MM.1S (cell line): ENCODE results near the gene RBM47.

Experiments used
- DNase-seq: peaks from one replicate; pipeline ENCODE4 v3.0.0-alpha.2; 2015
- H2AFZ ChIP-seq: fragments of 300-600 bp; sonication (generic); 2 replicates; pipeline ENCODE4 v1.6.0; 2016; ENCODE audit warnings: antibody characterized with exemption, low read length
- H3F3A ChIP-seq: fragments of 300-600 bp; sonication (generic); 2 replicates; pipeline ENCODE4 v1.6.1; 2016; ENCODE audit warnings: mild to moderate bottlenecking, antibody characterized with exemption, low read length, moderate library complexity, mixed read lengths; ENCODE audit not compliant: insufficient read depth
- H3K27ac ChIP-seq: fragments of 300-600 bp; sonication (generic); 2 replicates; pipeline ENCODE4 v1.5.1; 2016; ENCODE audit warnings: mild to moderate bottlenecking, low read length
- H3K27me3 ChIP-seq: fragments of 300-600 bp; sonication (generic); replicated peaks from 2 replicates; pipeline ENCODE4 v1.6.0; 2016; ENCODE audit warnings: low read length; ENCODE audit not compliant: insufficient read depth
- H3K36me3 ChIP-seq: fragments of 300-600 bp; sonication (generic); replicated peaks from 2 replicates; pipeline ENCODE4 v1.6.1; 2016; ENCODE audit warnings: mild to moderate bottlenecking, low read length, mixed read lengths; ENCODE audit not compliant: insufficient read depth
- H3K4me1 ChIP-seq: fragments of 300-600 bp; sonication (generic); 2 replicates; pipeline ENCODE4 v1.6.1; 2016; ENCODE audit warnings: low read length, mixed read lengths
- H3K4me2 ChIP-seq: fragments of 300-600 bp; sonication (generic); 2 replicates; pipeline ENCODE4 v1.6.0; 2016; ENCODE audit warnings: low read depth, low read length
- H3K4me3 ChIP-seq: fragments of 300-600 bp; sonication (generic); 2 replicates; pipeline ENCODE4 v1.5.1; 2016; ENCODE audit warnings: low read length, mixed read lengths
- H3K79me2 ChIP-seq: fragments of 300-600 bp; sonication (generic); 2 replicates; pipeline ENCODE4 v1.6.1; 2016; ENCODE audit warnings: mixed run types, low read length, mixed read lengths
- H3K9ac ChIP-seq: fragments of 300-600 bp; sonication (generic); 2 replicates; pipeline ENCODE4 v1.6.1; 2016; ENCODE audit warnings: low read length, mixed read lengths
- H3K9me2 ChIP-seq: fragments of 300-600 bp; sonication (generic); replicated peaks from 2 replicates; pipeline ENCODE4 v1.6.1; 2016; ENCODE audit warnings: mild to moderate bottlenecking, low read length, mixed read lengths; ENCODE audit not compliant: insufficient read depth
- H3K9me3 ChIP-seq: fragments of 300-600 bp; sonication (generic); replicated peaks from 2 replicates; pipeline ENCODE4 v1.6.1; 2016; ENCODE audit warnings: mild to moderate bottlenecking, low read length, mixed read lengths; ENCODE audit not compliant: insufficient read depth
- H4K20me1 ChIP-seq: fragments of 300-600 bp; sonication (generic); 2 replicates; pipeline ENCODE4 v1.6.1; 2016; ENCODE audit warnings: mild to moderate bottlenecking, low read length, moderate library complexity, mixed read lengths; ENCODE audit not compliant: insufficient read depth
- CTCF ChIP-seq: fragments of 300-600 bp; sonication (generic); IDR thresholded peaks from 2 replicates; pipeline ENCODE4 v1.5.1; 2016; ENCODE audit warnings: antibody characterized with exemption, low read length, mixed read lengths
- EZH2 ChIP-seq: fragments of 300-600 bp; sonication (generic); optimal IDR thresholded peaks from 2 replicates; pipeline ENCODE3; 2017; ENCODE audit warnings: low read depth, mild to moderate bottlenecking, antibody characterized with exemption, low read length, mixed read lengths
- EZH2phosphoT487 ChIP-seq: fragments of 300-600 bp; sonication (generic); IDR thresholded peaks from 2 replicates; pipeline ENCODE4 v1.6.1; 2018; ENCODE audit warnings: antibody characterized with exemption, low read length

The RBM47 gene

GRCh38 chr4:40648131-40648530 lies 18.5 kb upstream of the RBM47 start:
- Histone ChIP-seq H3K9me3 (no peaks in the 10 kb centered on the region), H3K79me2 (no peaks in the 10 kb centered on the region), H3K4me3 (no peak overlapping the region), H3K9ac (no peak overlapping the region), H3K36me3 (no peaks in the 10 kb centered on the region), H3F3A (no peaks in the 10 kb centered on the region), H3K27me3 (no peaks in the 10 kb centered on the region), H3K27ac (no peak overlapping the region), H3K9me2 (no peaks in the 10 kb centered on the region), H3K4me2 (no peak overlapping the region), H3K4me1 (no peaks in the 10 kb centered on the region), H2AFZ (no peak overlapping the region), H4K20me1 (no peaks in the 10 kb centered on the region)
- DNase-seq = no peak
- TF ChIP-seq CTCF (no peak), EZH2phosphoT487 (no peak), EZH2 (no peak)

GRCh38 chr4:40645586-40645985 lies 15.9 kb upstream of the RBM47 start:
- H3K4me2 ChIP-seq = no peak overlapping the region
- H3K79me2 ChIP-seq = no peaks in the 10 kb centered on the region
- H3K27ac ChIP-seq = no peak overlapping the region
- no peak overlapping the region for H3K4me3 ChIP-seq
- H4K20me1 ChIP-seq = no peaks in the 10 kb centered on the region
- no peaks in the 10 kb centered on the region for H3K27me3 ChIP-seq
- TF ChIP-seq EZH2phosphoT487 (no peak), EZH2 (no peak), CTCF (no peak)
- DNase-seq = no peak
- no peaks in the 10 kb centered on the region for H3K4me1 ChIP-seq
- H3K9me2 ChIP-seq = no peaks in the 10 kb centered on the region
- H2AFZ ChIP-seq = no peak overlapping the region
- H3K36me3 ChIP-seq = no peaks in the 10 kb centered on the region
- no peaks in the 10 kb centered on the region for H3K9me3 ChIP-seq
- H3K9ac ChIP-seq = no peak overlapping the region
- no peaks in the 10 kb centered on the region for H3F3A ChIP-seq

- Histone ChIP-seq H3K27ac (no peak overlapping the region), H3K4me1 (peaks cover 11% of the 10 kb centered on the region), H3K9me2 (no peaks in the 10 kb centered on the region), H3K27me3 (no peaks in the 10 kb centered on the region), H3K4me2 (no peak overlapping the region), H3K9ac (no peak overlapping the region), H3K79me2 (peaks cover 24% of the 10 kb centered on the region), H4K20me1 (no peaks in the 10 kb centered on the region), H3K9me3 (no peaks in the 10 kb centered on the region), H3K36me3 (no peaks in the 10 kb centered on the region), H2AFZ (no peak overlapping the region), H3F3A (peaks cover 25% of the 10 kb centered on the region), H3K4me3 (no peak overlapping the region)
- no peak for DNase-seq
- no peak for TF ChIP-seq EZH2
- no peak for TF ChIP-seq CTCF
- TF ChIP-seq EZH2phosphoT487 = no peak
These were observed 2.4 kb upstream of the RBM47 start for GRCh38 chr4:40632080-40632479.
